HEK293 (cell line): ENCODE measurements around the gene VDAC1.

Experiments
- GLI2 ChIP-seq: fragments of 450-650 bp; formaldehyde crosslinking; IDR thresholded peaks from 2 replicates; pipeline ENCODE4; 2017; ENCODE audit warnings: missing biosample characterization, missing genetic modification characterization, low read depth, borderline replicate concordance
- GLI4 ChIP-seq: fragments of 450-650 bp; formaldehyde crosslinking; IDR thresholded peaks from 2 replicates; pipeline ENCODE4 v1.5.1; 2016; ENCODE audit warnings: missing biosample characterization, missing genetic modification characterization
- HOXC10 ChIP-seq: sonication (generic); formaldehyde crosslinking; IDR thresholded peaks from 2 replicates; pipeline ENCODE4 v1.8.1; 2023; ENCODE audit warnings: mild to moderate bottlenecking, missing genetic modification reagents
- KLF1 ChIP-seq: fragments of 450-650 bp; formaldehyde crosslinking; IDR thresholded peaks from 2 replicates; pipeline ENCODE4 v1.5.1; 2016; ENCODE audit warnings: missing biosample characterization, missing genetic modification characterization
- KLF10 ChIP-seq: fragments of 450-650 bp; IDR thresholded peaks from 2 replicates; pipeline ENCODE4 v1.5.1; 2018; ENCODE audit warnings: missing biosample characterization, mild to moderate bottlenecking, missing genetic modification characterization
- KLF7 ChIP-seq: fragments of 450-650 bp; formaldehyde crosslinking; IDR thresholded peaks from 2 replicates; pipeline ENCODE4 v1.5.1; 2016; ENCODE audit warnings: missing biosample characterization, missing genetic modification characterization, borderline replicate concordance
- PRDM1 ChIP-seq: fragments of 450-650 bp; formaldehyde crosslinking; IDR thresholded peaks from 2 replicates; pipeline ENCODE4; 2016; ENCODE audit warnings: missing biosample characterization, missing genetic modification characterization
- PRDM2 ChIP-seq: fragments of 450-650 bp; formaldehyde crosslinking; IDR thresholded peaks from 2 replicates; pipeline ENCODE4 v1.5.1; 2016; ENCODE audit warnings: missing biosample characterization, missing genetic modification characterization, borderline replicate concordance
- YY1 ChIP-seq: fragments of 450-650 bp; formaldehyde crosslinking; IDR thresholded peaks from 2 replicates; pipeline ENCODE4 v1.5.1; 2018; ENCODE audit warnings: missing biosample characterization, missing genetic modification characterization
- ZBTB17 ChIP-seq: fragments of 450-650 bp; formaldehyde crosslinking; IDR thresholded peaks from 2 replicates; pipeline ENCODE4 v1.5.1; 2016; ENCODE audit warnings: missing biosample characterization, missing genetic modification characterization
- ZNF148 ChIP-seq: fragments of 450-650 bp; formaldehyde crosslinking; IDR thresholded peaks from 2 replicates; pipeline ENCODE4 v1.5.0; 2017; ENCODE audit warnings: missing biosample characterization, missing genetic modification characterization, borderline replicate concordance
- ZNF23 ChIP-seq: fragments of 450-650 bp; formaldehyde crosslinking; IDR thresholded peaks from 2 replicates; pipeline ENCODE4 v1.5.1; 2016; ENCODE audit warnings: missing biosample characterization, missing genetic modification characterization, borderline replicate concordance
- ZNF354C ChIP-seq: fragments of 450-650 bp; formaldehyde crosslinking; IDR thresholded peaks from 2 replicates; pipeline ENCODE4 v1.5.1; 2016; ENCODE audit warnings: missing biosample characterization, missing genetic modification characterization, low read depth, borderline replicate concordance
- ZNF391 ChIP-seq: fragments of 450-650 bp; formaldehyde crosslinking; IDR thresholded peaks from 2 replicates; pipeline ENCODE4 v1.5.1; 2016; ENCODE audit warnings: low read depth, missing biosample characterization, missing genetic modification characterization, borderline replicate concordance
- ZNF404 ChIP-seq: fragments of 450-650 bp; formaldehyde crosslinking; IDR thresholded peaks from 2 replicates; pipeline ENCODE4 v1.5.1; 2017; ENCODE audit warnings: missing biosample characterization, missing genetic modification characterization
- ZNF473 ChIP-seq: fragments of 450-650 bp; formaldehyde crosslinking; IDR thresholded peaks from 2 replicates; pipeline ENCODE4 v1.5.1; 2017; ENCODE audit warnings: missing biosample characterization, missing genetic modification characterization
- ZNF501 ChIP-seq: fragments of 450-650 bp; formaldehyde crosslinking; IDR thresholded peaks from 2 replicates; pipeline ENCODE4 v1.5.1; 2016; ENCODE audit warnings: missing biosample characterization, missing genetic modification characterization
- ZNF513 ChIP-seq: fragments of 450-650 bp; IDR thresholded peaks from 2 replicates; pipeline ENCODE4 v1.5.1; 2018; ENCODE audit warnings: missing biosample characterization, missing genetic modification characterization
- ZNF521 ChIP-seq: fragments of 450-650 bp; formaldehyde crosslinking; IDR thresholded peaks from 2 replicates; pipeline ENCODE4 v1.5.1; 2017; ENCODE audit warnings: missing biosample characterization, mild to moderate bottlenecking, missing genetic modification characterization
- ZNF623 ChIP-seq: fragments of 450-650 bp; formaldehyde crosslinking; IDR thresholded peaks from 2 replicates; pipeline ENCODE4 v1.5.1; 2016; ENCODE audit warnings: missing biosample characterization, missing genetic modification characterization
- ZNF658 ChIP-seq: fragments of 450-650 bp; formaldehyde crosslinking; IDR thresholded peaks from 2 replicates; pipeline ENCODE4; 2016; ENCODE audit warnings: missing biosample characterization, missing genetic modification characterization
- ZNF670 ChIP-seq: fragments of 450-650 bp; formaldehyde crosslinking; IDR thresholded peaks from 2 replicates; pipeline ENCODE4 v1.5.1; 2016; ENCODE audit warnings: missing biosample characterization, missing genetic modification characterization, low read depth
- ZSCAN16 ChIP-seq: fragments of 450-650 bp; formaldehyde crosslinking; IDR thresholded peaks from 2 replicates; pipeline ENCODE4 v1.5.1; 2016; ENCODE audit warnings: missing biosample characterization, missing genetic modification characterization
- ZSCAN18 ChIP-seq: fragments of 450-650 bp; formaldehyde crosslinking; IDR thresholded peaks from 2 replicates; pipeline ENCODE4 v1.5.1; 2016; ENCODE audit warnings: missing biosample characterization, missing genetic modification characterization
- ZSCAN23 ChIP-seq: fragments of 450-650 bp; formaldehyde crosslinking; IDR thresholded peaks from 2 replicates; pipeline ENCODE4 v1.5.1; 2016; ENCODE audit warnings: missing biosample characterization, missing genetic modification characterization
- ZSCAN4 ChIP-seq: fragments of 450-650 bp; formaldehyde crosslinking; IDR thresholded peaks from 2 replicates; pipeline ENCODE4 v1.5.1; 2017; ENCODE audit warnings: missing biosample characterization, missing genetic modification characterization

VDAC1 gene

GRCh38 chr5:133968204-133968980 lies 36.4 kb downstream of the VDAC1 start, which contains the start of gene C5orf15 (continued):
- TF ChIP-seq PRDM2 (tag by site-specific recombination) (no peak), ZNF148 (tag by site-specific recombination) (no peak), ZNF623 (tag by site-specific recombination) (no peak), ZNF670 (tag by site-specific recombination) (no peak), ZNF404 (no peak), GLI4 (peak; percentile 75; the same call in 1 of the 2 replicates), ZSCAN4 (peak; percentile 60; the same call in 1 of the 2 replicates), ZSCAN23 (tag by site-specific recombination) (no peak), KLF7 (tag by site-specific recombination) (peak; percentile 57; the same call in 1 of the 2 replicates), ZNF391 (tag by site-specific recombination) (peak; percentile 71; the same call in 1 of the 2 replicates), ZSCAN16 (tag by site-specific recombination) (no peak), PRDM1 (tag by site-specific recombination) (peak; percentile 80), ZBTB17 (tag by site-specific recombination) (peak; percentile 95), ZNF658 (no peak), KLF1 (tag by site-specific recombination) (peak; percentile 48), ZNF521 (no peak), HOXC10 (CRISPR knock-in tag) (no peak), ZNF513 (tag by site-specific recombination) (peak; percentile 58), YY1 (tag by site-specific recombination) (peak; percentile 94), ZNF473 (tag by site-specific recombination) (no peak), KLF10 (peak; percentile 74), ZNF501 (peak; percentile 90), ZSCAN18 (peak; percentile 61), GLI2 (tag by site-specific recombination) (no peak), ZNF354C (tag by site-specific recombination) (no peak), ZNF23 (no peak)
